GM18498 (cell line): ENCODE data around the gene RALGDS.
A peak's percentile ranks its signal among the peaks of the same experiment; 100 is the strongest.

ENCODE experiments used
- ATAC-seq: cut with Tn5 transposase; IDR thresholded peaks from one replicate; pipeline ENCODE4 v1.9.1; 2021; ENCODE audit warnings: mild to moderate bottlenecking, moderate library complexity; ENCODE audit not compliant: unreplicated experiment

The RALGDS gene

GRCh38 chr9:133120501-133121197 is 391 bp downstream of the RALGDS start:
- no peak for ATAC-seq

- no peak for ATAC-seq
Measured at GRCh38 chr9:133119846-133120500, 1.1 kb downstream of the RALGDS start.

GRCh38 chr9:133119103-133119845 is 1.8 kb downstream of the RALGDS start:
- no peak for ATAC-seq

- ATAC-seq, result no peak
Measured at GRCh38 chr9:133118568-133118967, 2.5 kb downstream of the RALGDS start.

- ATAC-seq, result no peak
Measured at GRCh38 chr9:133118179-133118520, 2.9 kb downstream of the RALGDS start.

GRCh38 chr9:133117271-133118178 is 3.5 kb downstream of the RALGDS start:
- ATAC-seq, result no peak

- no peak for ATAC-seq
Measured at GRCh38 chr9:133116346-133117231, 4.5 kb downstream of the RALGDS start.

GRCh38 chr9:133115604-133116345 is 5.3 kb downstream of the RALGDS start:
- peak; percentile 69 for ATAC-seq

GRCh38 chr9:133114886-133115603 is 6.0 kb downstream of the RALGDS start:
- ATAC-seq, result no peak

- ATAC-seq, result no peak
Measured at GRCh38 chr9:133113949-133114885, 6.8 kb downstream of the RALGDS start.

GRCh38 chr9:133113163-133113948 is 7.7 kb downstream of the RALGDS start:
- ATAC-seq, result no peak

GRCh38 chr9:133112663-133113026 is 8.4 kb downstream of the RALGDS start:
- no peak for ATAC-seq

GRCh38 chr9:133111808-133112662 is 9.0 kb downstream of the RALGDS start:
- no peak for ATAC-seq

- no peak for ATAC-seq
Measured at GRCh38 chr9:133109931-133110650, 10.9 kb downstream of the RALGDS start.
